Liver (tissue), 9 donors: ENCODE data around the gene YPEL5. TPM values are rescaled to one million over a fixed set of nuclear protein-coding genes. Genes with fewer than 3 reads are reported as not detected.

Experiments used
- DNase-seq: peaks from one replicate; pipeline ENCODE4 v3.0.0-alpha.2; 2017; ENCODE audit warnings: low spot score
- H3K27ac ChIP-seq, 2 donors: one replicate each; pipeline ENCODE4 v1.7.0; 2013; ENCODE audit warnings: inconsistent platforms in 2 of 2, low read length in 2 of 2, control low read depth in 1 of 2, low read depth in 1 of 2, mild to moderate bottlenecking in 1 of 2
- H3K27me3 ChIP-seq, 4 donors: one replicate each; pipeline versions ENCODE4 v1.6.1 to v1.7.0; 2013; ENCODE audit warnings: low read length in 3 of 4, inconsistent platforms in 1 of 4, mild to moderate bottlenecking in 1 of 4, moderate library complexity in 1 of 4; ENCODE audit not compliant: control insufficient read depth in 4 of 4, insufficient read depth in 4 of 4
- H3K36me3 ChIP-seq, 4 donors: one replicate each; pipeline versions ENCODE4 v1.6.1 to v1.7.0; 2013; ENCODE audit warnings: low read length in 3 of 4, mild to moderate bottlenecking in 3 of 4, low read depth in 1 of 4, moderate library complexity in 1 of 4; ENCODE audit not compliant: control insufficient read depth in 4 of 4, insufficient read depth in 3 of 4
- H3K4me1 ChIP-seq, 4 donors: one replicate each; pipeline versions ENCODE4 v1.6.1 to v1.7.0; 2013; ENCODE audit warnings: low read length in 3 of 4, mild to moderate bottlenecking in 3 of 4, moderate library complexity in 1 of 4; ENCODE audit not compliant: control insufficient read depth in 4 of 4, insufficient read depth in 4 of 4
- H3K4me3 ChIP-seq, 3 donors: one replicate each; pipeline versions ENCODE4 v1.6.1 to v1.7.0; 2013; ENCODE audit warnings: low read length in 3 of 3, control low read depth in 1 of 3, low read depth in 1 of 3, mild to moderate bottlenecking in 1 of 3
- H3K9ac ChIP-seq, 2 donors: one replicate each; pipeline ENCODE4 v1.7.0; 2013; ENCODE audit warnings: low read length in 2 of 2, mild to moderate bottlenecking in 2 of 2, moderate library complexity in 2 of 2, control low read depth in 1 of 2, low read depth in 1 of 2
- H3K9me3 ChIP-seq, 4 donors: one replicate each; pipeline versions ENCODE4 v1.6.1 to v1.7.0; 2013; ENCODE audit warnings: low read length in 3 of 4; ENCODE audit not compliant: control insufficient read depth in 4 of 4
- ATF3 ChIP-seq: IDR thresholded peaks from 2 replicates; pipeline ENCODE4 v1.6.1; 2016; ENCODE audit warnings: antibody characterized with exemption
- CTCF ChIP-seq: fragments of 150-350 bp; IDR thresholded peaks from 2 replicates; pipeline ENCODE4 v1.5.1; 2017; ENCODE audit warnings: improper control_type of control experiment, low read depth, low read length; ENCODE audit not compliant: missing input control
- EGR1 ChIP-seq, 2 donors: IDR thresholded peaks; 2 replicates each; pipeline ENCODE4 v1.6.1; 2016 to 2018; ENCODE audit warnings: antibody characterized with exemption in 2 of 2, low read depth in 2 of 2
- FOXA1 ChIP-seq: IDR thresholded peaks from 2 replicates; pipeline ENCODE4 v1.6.1; 2016; ENCODE audit warnings: antibody characterized with exemption
- FOXA2 ChIP-seq: IDR thresholded peaks from 2 replicates; pipeline ENCODE4 v1.6.1; 2016; ENCODE audit warnings: antibody characterized with exemption
- GABPA ChIP-seq, 2 donors: IDR thresholded peaks in 1 of 2; conservative IDR thresholded peaks in 1 of 2; 2 replicates each; pipeline ENCODE4 v1.6.1; 2016; ENCODE audit warnings: antibody characterized with exemption in 2 of 2, mild to moderate bottlenecking in 1 of 2, moderate library complexity in 1 of 2
- HNF4A ChIP-seq, 2 donors: conservative IDR thresholded peaks; 2 replicates each; pipeline ENCODE4 v1.6.1; 2016; ENCODE audit warnings: antibody characterized with exemption in 2 of 2, mild to moderate bottlenecking in 2 of 2
- HNF4G ChIP-seq: IDR thresholded peaks from 2 replicates; pipeline ENCODE4 v1.6.1; 2016; ENCODE audit warnings: antibody characterized with exemption
- JUND ChIP-seq, 2 donors: IDR thresholded peaks; 2 replicates each; pipeline ENCODE4 v1.6.1; 2016; ENCODE audit warnings: antibody characterized with exemption in 2 of 2
- MAX ChIP-seq: IDR thresholded peaks from 2 replicates; pipeline ENCODE4 v1.6.1; 2016; ENCODE audit warnings: antibody characterized with exemption
- NR2F2 ChIP-seq: IDR thresholded peaks from 2 replicates; pipeline ENCODE4 v1.6.1; 2016; ENCODE audit warnings: antibody characterized with exemption
- REST ChIP-seq: IDR thresholded peaks from 2 replicates; pipeline ENCODE4 v1.6.1; 2016; ENCODE audit warnings: antibody characterized with exemption, mild to moderate bottlenecking
- RXRA ChIP-seq, 2 donors: IDR thresholded peaks; 2 replicates each; pipeline ENCODE4 v1.6.1; 2017 to 2018; ENCODE audit warnings: antibody characterized with exemption in 2 of 2, mild to moderate bottlenecking in 1 of 2
- SP1 ChIP-seq: IDR thresholded peaks from 2 replicates; pipeline ENCODE4 v1.6.1; 2018; ENCODE audit warnings: antibody characterized with exemption, mild to moderate bottlenecking
- TAF1 ChIP-seq: conservative IDR thresholded peaks from 2 replicates; pipeline ENCODE4 v1.6.1; 2016; ENCODE audit warnings: antibody characterized with exemption, mild to moderate bottlenecking
- YY1 ChIP-seq: IDR thresholded peaks from 2 replicates; pipeline ENCODE4 v1.6.1; 2016; ENCODE audit warnings: antibody characterized with exemption, mild to moderate bottlenecking
- ZBTB33 ChIP-seq: IDR thresholded peaks from 2 replicates; pipeline ENCODE4 v1.6.1; 2016; ENCODE audit warnings: antibody characterized with exemption
- WGBS: extraction: QIAGEN DNeasy Blood & Tissue Kit; methylation state at CpG from one replicate; pipeline ENCODE4 v1.1.7; 2013; 5-methylcytosine and 5-hydroxymethylcytosine counted together
- polyA plus RNA-seq, 2 donors: library from polyadenylated mRNA; stranded (reverse) in 1 of 2; unstranded in 1 of 2; fragments of 200-250 nt in 1 of 2; fragments of >200 nt in 1 of 2; fragmentation: Nextera tagmentation in 1 of 2; extraction: Ambion mirVana in 1 of 2; gene quantifications; one replicate each; pipeline versions ENCODE4 v1.2.1 to v1.2.3, GENCODE V29; 2013 to 2015
- total RNA-seq, 2 donors: library from RNA; depleted of rRNA; stranded (reverse); fragments of >200 nt; gene quantifications; one replicate each; pipeline ENCODE4 v1.2.3, GENCODE V29; 2014
- donor health status: healthy.
- donor health status: healthy.
- donor health status: healthy.
- donor health status: healthy.
- donor health status: healthy.

Gene YPEL5
- total and polyA plus RNA-seq, 4 donors: 20.4 to 62.8 (median 36.5) TPM

GRCh38 chr2:30178618-30179434 lies 32.0 kb downstream of the YPEL5 start:
- Histone ChIP-seq H3K4me3 (no peak overlapping the region), H3K4me1 (no peaks in the 10 kb centered on the region), H3K36me3 (no peaks in the 10 kb centered on the region), H3K9ac (no peak overlapping the region), H3K27ac (no peak overlapping the region), H3K9me3 (no peaks in the 10 kb centered on the region), H3K27me3 (no peaks in the 10 kb centered on the region)
- peak; percentile 71 for DNase-seq
- WGBS: 62% methylated on average over 11 of the region's 11 CpGs
- TF ChIP-seq YY1 (no peak), ZBTB33 (no peak), GABPA (IDR thresholded peaks at IDR 0.05 in 1 of 2, conservative IDR thresholded peaks at IDR 0.05 in 1 of 2) (no peak), REST (peak; percentile 16), ATF3 (peak; percentile 21), MAX (no peak), SP1 (peak; percentile 64), FOXA1 (no peak), JUND (IDR thresholded peaks at IDR 0.05) (peak; percentile 79 to 93), NR2F2 (peak; percentile 98), RXRA (IDR thresholded peaks at IDR 0.05) (peak; percentile 35 to 52), FOXA2 (no peak), EGR1 (IDR thresholded peaks at IDR 0.05; ENCODE audit: low read depth in 2 of 2) (no peak), TAF1 (no peak)

GRCh38 chr2:30179536-30179935 lies 32.7 kb downstream of the YPEL5 start:
- Histone ChIP-seq H3K9me3 (no peaks in the 10 kb centered on the region), H3K27ac (no peak overlapping the region), H3K9ac (no peak overlapping the region), H3K36me3 (no peaks in the 10 kb centered on the region), H3K4me1 (no peaks in the 10 kb centered on the region), H3K27me3 (no peaks in the 10 kb centered on the region), H3K4me3 (no peak overlapping the region)
- WGBS: 96% methylated on average over 2 of the region's 2 CpGs
- no peak for DNase-seq
- TF ChIP-seq CTCF (no peak), TAF1 (no peak), FOXA2 (no peak), HNF4G (no peak), GABPA (IDR thresholded peaks at IDR 0.05 in 1 of 2, conservative IDR thresholded peaks at IDR 0.05 in 1 of 2) (no peak), YY1 (no peak), ZBTB33 (no peak), HNF4A (conservative IDR thresholded peaks at IDR 0.05) (no peak), RXRA (IDR thresholded peaks at IDR 0.05) (no peak), FOXA1 (no peak), REST (no peak), JUND (IDR thresholded peaks at IDR 0.05) (no peak)
